HG03342 (cell line): Measurements from ENCODE around the gene OR52E8.

ENCODE experiments used
- ATAC-seq: cut with Tn5 transposase; IDR thresholded peaks from one replicate; pipeline ENCODE4 v1.9.1; 2021; ENCODE audit warnings: mild to moderate bottlenecking, moderate library complexity; ENCODE audit not compliant: unreplicated experiment

Gene OR52E8

GRCh38 chr11:5857590-5857989, at the start of gene OR52E8:
OR52E8 (minus strand) TSS chr11:5857690; CDS start chr11:5857690, 0 bp downstream.
- ATAC-seq, result no peak

DNA sequence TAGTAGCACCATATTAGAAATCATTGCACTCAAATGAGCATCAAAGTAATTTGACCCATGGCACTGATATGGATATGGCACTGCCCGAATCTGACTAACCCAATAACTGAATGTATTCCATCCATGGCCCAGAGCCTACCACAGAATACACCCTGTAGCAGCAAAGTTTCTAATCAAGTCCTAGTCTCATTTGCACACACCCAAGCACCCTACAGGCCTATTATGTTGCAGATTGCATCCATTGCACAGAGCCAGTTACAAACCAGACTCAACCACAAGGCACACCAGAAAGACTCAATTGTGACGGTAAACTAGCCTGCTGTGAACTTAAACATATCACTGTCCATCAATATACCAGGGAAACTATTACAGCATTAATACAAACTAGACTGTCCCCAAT, 42.0 kb upstream of the OR52E8 start:
- no peak for ATAC-seq

- no peak for ATAC-seq
These were observed 35.4 kb upstream of the OR52E8 start, which contains the start of gene OR52E5 for GRCh38 chr11:5892908-5893307. OR52E5 (plus strand) TSS chr11:5893208; CDS start chr11:5900777, 7,569 bp downstream.

GRCh38 chr11:5891216-5891800, 33.8 kb upstream of the OR52E8 start:
- no peak for ATAC-seq

- ATAC-seq, result no peak
These were observed 30.2 kb upstream of the OR52E8 start for GRCh38 chr11:5887661-5888060.

DNA sequence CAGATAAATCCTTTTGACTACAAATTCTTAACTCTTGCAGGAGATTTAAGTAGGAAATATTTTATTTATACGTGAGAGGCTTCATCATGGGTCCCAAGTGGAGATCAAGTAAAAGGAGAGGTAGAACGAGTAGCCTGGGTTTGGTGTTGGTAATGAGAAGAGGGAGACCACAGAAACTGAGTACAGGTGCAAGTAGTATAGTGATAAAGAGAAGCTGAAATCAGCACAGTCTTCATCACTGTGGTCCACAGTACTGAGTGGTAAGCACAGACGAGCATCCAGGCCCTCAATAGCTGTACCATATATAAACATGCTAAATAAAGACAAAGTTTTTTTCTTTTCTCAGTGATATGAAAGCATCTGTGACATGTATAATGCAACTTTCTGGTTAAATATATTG, 29.7 kb upstream of the OR52E8 start:
- ATAC-seq, result no peak

DNA sequence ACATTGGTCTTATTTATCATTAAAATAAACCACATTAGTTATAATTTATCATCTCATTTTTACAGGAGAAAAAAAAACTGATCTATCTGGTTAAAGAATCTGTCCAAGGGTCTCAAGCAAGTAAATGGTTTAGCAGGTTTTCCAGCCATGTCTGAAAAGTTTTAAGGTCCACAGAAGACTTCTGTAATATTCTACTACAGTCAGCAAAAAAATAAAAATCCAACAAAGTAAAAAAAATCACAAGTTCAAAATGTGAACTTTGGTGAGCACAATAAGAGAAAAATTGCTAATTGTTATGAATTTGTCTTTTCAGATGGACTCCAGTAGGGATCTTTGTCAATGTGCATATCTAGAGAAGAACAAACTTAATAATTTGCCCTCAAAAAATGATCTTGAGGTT, 24.3 kb upstream of the OR52E8 start:
- ATAC-seq, result no peak

GRCh38 chr11:5880329-5880728, 22.8 kb upstream of the OR52E8 start, which contains the start of gene OR52E4:
OR52E4 (plus strand) TSS chr11:5880629; CDS start chr11:5884293, 3,664 bp downstream.
- ATAC-seq, result no peak

DNA sequence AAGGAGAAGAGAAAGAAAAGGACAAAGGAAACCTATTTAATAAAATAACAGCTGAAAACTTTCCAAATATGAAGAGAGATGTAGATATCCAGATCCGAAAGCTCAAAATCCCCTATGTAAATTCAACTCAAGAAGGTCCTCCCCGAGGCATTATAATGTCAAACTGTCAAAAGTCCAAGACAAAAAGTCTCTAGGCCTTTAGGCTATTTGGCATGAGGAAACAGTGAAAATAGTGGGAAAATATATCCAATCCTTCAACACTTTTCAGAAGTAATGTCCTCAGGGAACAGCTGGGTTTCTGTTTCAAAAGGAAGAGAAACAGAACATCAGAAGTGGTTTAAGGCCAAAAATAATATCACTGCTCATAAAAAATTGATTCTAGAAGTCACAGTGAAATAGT, 21.1 kb upstream of the OR52E8 start:
- no peak for ATAC-seq

DNA sequence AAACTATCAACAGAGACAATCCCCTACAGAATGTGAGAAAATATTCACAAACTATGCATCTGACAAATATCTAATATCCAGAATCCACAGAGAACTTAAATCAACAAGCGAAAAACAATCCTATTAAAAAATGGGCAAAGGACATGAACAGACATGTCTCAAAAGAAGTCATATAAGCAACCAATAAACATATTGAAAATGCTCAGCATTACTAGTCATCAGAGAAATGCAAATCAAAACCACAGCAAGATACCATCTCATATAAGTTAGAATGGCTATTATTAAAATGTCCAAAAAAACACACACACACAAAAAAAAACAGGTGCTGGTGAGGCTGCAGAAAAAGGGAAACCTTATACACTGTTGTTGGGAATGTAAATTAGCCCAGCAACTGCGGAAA, 8.3 kb upstream of the OR52E8 start:
- ATAC-seq, result no peak

DNA sequence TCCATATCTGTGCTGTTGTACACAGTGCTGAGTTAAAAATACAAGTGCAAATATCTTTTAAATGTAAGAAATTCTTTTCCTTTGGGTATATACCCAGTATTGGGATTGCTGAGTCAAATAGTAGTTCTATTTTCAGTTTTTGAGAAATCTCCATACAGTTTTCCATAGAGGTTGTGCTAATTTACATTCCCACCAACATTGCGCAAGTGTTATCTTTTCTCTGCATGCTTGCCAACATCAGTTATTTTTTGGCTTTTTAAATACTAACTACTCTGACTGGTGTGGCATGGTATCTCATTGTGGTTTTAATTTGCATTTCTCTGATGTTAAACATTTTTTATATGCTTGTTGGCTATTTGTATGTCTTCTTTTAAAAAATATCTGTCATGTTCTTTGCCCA, 6.5 kb downstream of the OR52E8 start:
- ATAC-seq, result no peak

DNA sequence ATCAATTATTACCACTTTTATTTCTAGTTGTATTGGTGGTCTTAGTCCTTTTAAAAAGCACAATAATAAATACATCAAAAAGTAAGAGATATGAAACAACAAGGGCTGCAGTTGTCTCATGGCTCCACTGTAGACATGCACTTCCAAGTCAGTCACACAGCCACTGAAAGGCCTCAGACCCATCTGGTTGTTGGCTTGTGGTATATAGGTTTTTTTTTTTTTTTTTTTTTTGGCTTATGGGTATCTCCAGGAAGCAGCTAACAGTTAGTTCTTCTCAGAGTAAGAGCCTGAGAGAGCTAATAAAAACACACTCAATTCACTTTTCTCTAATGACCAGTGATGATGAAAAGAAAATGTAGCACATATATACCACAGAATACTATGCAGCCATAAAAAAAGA, 9.8 kb downstream of the OR52E8 start:
- no peak for ATAC-seq

DNA sequence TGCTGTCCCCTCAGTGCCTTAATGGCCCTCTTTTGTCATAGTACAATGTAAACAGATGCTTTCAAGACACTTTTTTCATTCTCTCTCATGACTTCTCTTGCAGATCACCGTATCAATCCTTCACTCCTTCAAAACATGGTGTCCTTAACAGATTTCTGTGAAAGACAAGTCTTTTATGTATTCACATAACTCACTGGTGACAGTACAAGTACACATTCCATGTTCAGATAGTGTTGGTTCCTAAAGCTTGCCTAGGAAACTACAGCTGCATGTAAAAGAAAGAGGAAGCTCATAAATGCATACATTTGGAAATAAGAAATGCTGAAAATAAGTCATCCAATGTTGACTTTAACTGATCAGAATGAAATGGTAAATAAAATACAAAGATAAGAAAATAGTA, 10.8 kb downstream of the OR52E8 start:
- no peak for ATAC-seq

DNA sequence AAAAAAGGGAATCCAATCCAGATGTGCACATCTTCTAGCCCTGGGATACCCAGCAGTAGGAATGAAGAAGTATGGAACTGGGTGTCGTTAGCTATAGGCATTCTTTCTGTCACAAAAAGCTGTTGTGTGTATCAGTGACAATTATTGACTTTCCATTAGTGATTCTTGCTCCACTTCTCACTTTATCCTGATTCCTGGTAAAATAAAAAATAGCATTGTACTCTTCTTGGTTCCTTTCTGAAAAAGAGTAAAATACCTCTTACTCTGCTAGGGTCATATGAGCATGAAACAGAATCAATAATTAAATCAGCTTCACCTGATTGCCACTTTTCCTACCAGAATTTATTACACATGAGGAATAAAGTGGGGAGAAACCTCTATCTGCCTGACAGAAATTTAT, 15.7 kb downstream of the OR52E8 start, which contains the start of gene OR52E6:
OR52E6 (minus strand) TSS at position 101 of the 400 bp plus-strand sequence; CDS start at position 101, 0 bp downstream.
- ATAC-seq, result no peak

DNA sequence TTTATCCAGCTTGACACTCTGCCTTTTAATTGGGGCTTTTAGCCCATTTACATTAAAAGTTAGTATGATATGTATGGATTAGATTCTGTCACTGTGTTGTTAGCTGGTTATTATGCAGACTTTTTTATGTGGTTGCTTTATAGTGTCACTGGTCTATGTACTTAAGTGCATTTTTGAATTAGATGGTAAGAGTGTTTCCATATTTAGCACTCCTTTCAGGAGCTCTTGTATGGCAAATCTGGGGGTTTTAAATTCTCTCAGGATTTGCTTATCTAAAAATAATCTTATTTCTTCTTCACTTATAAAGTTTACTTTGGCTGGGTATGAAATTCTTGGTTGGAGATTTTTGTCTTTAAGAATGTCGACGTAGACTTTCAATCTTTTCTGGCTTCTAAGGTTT, 19.8 kb downstream of the OR52E8 start:
- no peak for ATAC-seq

- no peak for ATAC-seq
These were observed 24.0 kb downstream of the OR52E8 start for GRCh38 chr11:5833446-5833845.

DNA sequence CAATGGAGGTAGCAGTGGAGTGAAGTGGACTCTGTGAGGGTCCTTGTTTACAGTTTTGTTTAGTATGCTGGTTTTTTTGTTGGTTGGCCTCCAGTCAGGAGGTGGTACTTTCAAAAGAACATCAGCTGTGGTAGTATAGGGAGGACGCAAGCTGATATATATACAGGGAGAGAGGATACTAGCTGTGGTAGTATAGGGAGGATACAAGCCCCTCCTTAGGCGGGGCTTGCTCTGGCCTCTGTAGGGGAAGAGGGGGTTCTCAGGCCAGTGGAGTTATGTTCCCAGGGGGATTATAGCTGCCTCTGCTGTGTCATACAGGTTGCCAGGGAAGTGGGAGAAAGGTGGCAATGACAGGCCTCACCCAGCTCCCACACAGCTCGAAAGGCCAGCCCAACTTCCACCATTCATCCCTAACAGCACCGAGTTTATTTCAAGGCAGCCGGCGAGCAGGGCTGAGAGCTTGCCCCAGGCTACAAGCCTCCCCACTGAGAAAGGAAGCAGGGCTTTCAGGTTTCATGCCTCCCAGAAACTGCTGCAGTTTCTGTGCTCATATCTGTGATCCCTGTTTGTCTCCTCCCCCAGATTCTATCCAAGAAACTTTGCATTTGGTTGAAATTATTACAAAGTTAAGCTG, 26.2 kb downstream of the OR52E8 start:
- no peak for ATAC-seq

- ATAC-seq, result peak; percentile 57
These were observed 39.1 kb downstream of the OR52E8 start for GRCh38 chr11:5818245-5818886.

DNA sequence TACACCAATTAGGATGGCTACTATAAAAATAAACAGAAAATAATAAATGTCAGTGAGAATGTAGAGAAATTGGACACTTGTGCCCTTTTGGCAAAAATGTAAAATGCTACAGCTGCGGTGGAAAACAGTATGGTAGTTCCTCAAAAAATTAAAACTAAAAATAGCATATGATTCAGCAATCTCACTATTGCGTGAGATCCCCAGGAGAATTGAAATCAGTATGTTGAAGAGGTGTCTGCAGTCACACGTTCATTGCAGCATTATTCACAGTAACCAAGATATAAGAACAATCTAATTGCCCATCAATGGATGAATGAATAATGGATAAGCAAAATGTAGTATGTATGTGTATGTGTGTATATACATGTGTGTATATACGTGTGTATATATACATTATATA, 42.0 kb downstream of the OR52E8 start:
- no peak for ATAC-seq

- no peak for ATAC-seq
These were observed 47.3 kb downstream of the OR52E8 start for GRCh38 chr11:5809905-5810795.

DNA sequence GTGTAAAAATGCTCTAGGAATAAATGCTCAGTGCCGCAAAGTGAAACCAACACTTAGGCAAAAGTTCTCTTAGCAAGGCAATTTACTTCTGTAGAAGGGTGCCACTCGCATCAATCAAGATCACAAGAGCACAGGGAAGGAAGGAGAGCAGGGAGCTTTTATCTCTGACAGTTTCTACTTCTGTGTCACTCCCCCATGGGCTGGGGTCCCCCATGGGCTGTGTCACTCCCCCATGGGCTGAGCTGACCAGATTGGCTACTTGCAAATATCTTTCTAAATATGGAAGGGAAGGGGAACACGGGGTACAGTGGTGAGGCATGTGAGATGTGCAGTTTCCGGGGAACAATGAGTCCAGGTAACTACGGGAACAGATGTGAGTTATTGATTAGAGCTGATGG, 48.4 kb downstream of the OR52E8 start:
- peak; percentile 32 for ATAC-seq
